ENCODE measurements around the gene ALDH5A1.
A peak's percentile ranks its signal among the peaks of the same experiment; 100 is the strongest.
"Not testable (repeated sequence)": the region's sequence is repeated elsewhere in the genome, so short reads cannot be mapped to it uniquely, and the experiment has no call there.

Gene ALDH5A1

GRCh38 chr6:24484657-24485323, 10.0 kb upstream of the ALDH5A1 start:
- DNase-seq, result no peak
- intact Hi-C loops (cut with DNase I), result no loop called here

GRCh38 chr6:24486065-24486464, 8.7 kb upstream of the ALDH5A1 start:
- intact Hi-C loops (cut with DNase I), result no loop called here

GRCh38 chr6:24489470-24489869, 5.3 kb upstream of the ALDH5A1 start, which contains the start of gene GPLD1:
GPLD1 (minus strand) TSS chr6:24489578; CDS start chr6:24489511, 67 bp downstream.
- DNase-seq, result no peak
- intact Hi-C loops (cut with DNase I), result no loop called here

More at GRCh38 chr6:24486065-24486464, 8.7 kb upstream of the ALDH5A1 start:
- DNase-seq, result no peak

- no peak for DNase-seq
- intact Hi-C loops (cut with DNase I), result no loop called here
These were observed 4.9 kb upstream of the ALDH5A1 start for GRCh38 chr6:24489881-24490280.

GRCh38 chr6:24490948-24491347, 3.8 kb upstream of the ALDH5A1 start:
- intact Hi-C loops (cut with DNase I), result no loop called here
- DNase-seq, result no peak

- intact Hi-C loops (cut with DNase I), result no loop called here
- peak in 1 of 10 donors; percentile 64 for DNase-seq
These were observed 2.3 kb upstream of the ALDH5A1 start for GRCh38 chr6:24492475-24492874.

GRCh38 chr6:24493945-24494820, 586 bp upstream of the ALDH5A1 start:
- DNase-seq, result peak in 2 of 10 donors; percentile 2 to 79
- intact Hi-C loops (cut with DNase I), result no loop called here

- intact Hi-C loops (cut with DNase I), result no loop called here
- DNase-seq, result no peak
These were observed 2.6 kb downstream of the ALDH5A1 start for GRCh38 chr6:24497254-24497970.

GRCh38 chr6:24500683-24501082, 5.9 kb downstream of the ALDH5A1 start:
- intact Hi-C loops (cut with DNase I), result no loop called here
- no peak for DNase-seq

- DNase-seq, result no peak
- intact Hi-C loops (cut with DNase I), result no loop called here
These were observed 6.6 kb downstream of the ALDH5A1 start for GRCh38 chr6:24501374-24501773.

GRCh38 chr6:24501914-24502313, 7.1 kb downstream of the ALDH5A1 start:
- intact Hi-C loops (cut with DNase I), result no loop called here
- DNase-seq, result no peak

- DNase-seq, result no peak
- intact Hi-C loops (cut with DNase I), result no loop called here
These were observed 9.5 kb downstream of the ALDH5A1 start for GRCh38 chr6:24504287-24504648.

GRCh38 chr6:24504649-24505586, 10.1 kb downstream of the ALDH5A1 start:
- DNase-seq, result no peak
- intact Hi-C loops (cut with DNase I), result no loop called here

GRCh38 chr6:24506814-24507520, 12.2 kb downstream of the ALDH5A1 start:
- intact Hi-C loops (cut with DNase I), result no loop called here
- DNase-seq, result no peak

GRCh38 chr6:24511976-24512375, 17.2 kb downstream of the ALDH5A1 start:
- intact Hi-C loops (cut with DNase I); DNase-seq: not testable (repeated sequence)

- DNase-seq, result no peak
- intact Hi-C loops (cut with DNase I), result no loop called here
These were observed 18.8 kb downstream of the ALDH5A1 start for GRCh38 chr6:24513602-24514001.

- DNase-seq, result no peak
- intact Hi-C loops (cut with DNase I), result no loop called here
These were observed 23.1 kb downstream of the ALDH5A1 start for GRCh38 chr6:24517659-24518543.

GRCh38 chr6:24520929-24521546, 26.3 kb downstream of the ALDH5A1 start:
- intact Hi-C loops (cut with DNase I), result no loop called here
- peak in 2 of 10 donors; percentile 21 to 24 for DNase-seq

All from posterior cingulate gyrus (tissue), 11 donors.